WERI-Rb-1 (cell line): ENCODE results near the gene HAAO.

Source experiments
- DNase-seq: peaks from one replicate; pipeline ENCODE4 v3.0.0-alpha.2; 2020
- H3K27ac ChIP-seq: fragments of 250-450 bp; sonication (Bioruptor Pico); 2 replicates; pipeline ENCODE4 v1.5.1; 2020; ENCODE audit warnings: mild to moderate bottlenecking, moderate library complexity
- H3K27me3 ChIP-seq: fragments of 250-450 bp; sonication (Bioruptor Pico); 2 replicates; pipeline ENCODE4 v1.5.1; 2021; ENCODE audit warnings: mild to moderate bottlenecking, low read depth, moderate library complexity; ENCODE audit not compliant: insufficient read depth, severe bottlenecking
- H3K36me3 ChIP-seq: fragments of 250-450 bp; sonication (Bioruptor Pico); 2 replicates; pipeline ENCODE4 v1.5.1; 2020; ENCODE audit warnings: mild to moderate bottlenecking, moderate library complexity
- H3K4me3 ChIP-seq: 2 replicates; pipeline ENCODE4 v1.5.1; 2011; ENCODE audit warnings: low read depth, mild to moderate bottlenecking, control low read depth, low read length
- H3K9me3 ChIP-seq: fragments of 250-450 bp; sonication (Bioruptor Pico); 2 replicates; pipeline ENCODE4 v1.5.1; 2021; ENCODE audit warnings: mild to moderate bottlenecking, moderate library complexity; ENCODE audit not compliant: severe bottlenecking
- TF ChIP-seq, protein P1 (sequence below): IDR thresholded peaks from 2 replicates; pipeline ENCODE4 v1.5.1; 2011; ENCODE audit warnings: low read depth, mild to moderate bottlenecking, control low read depth, inconsistent platforms, low read length

The HAAO gene

DNA sequence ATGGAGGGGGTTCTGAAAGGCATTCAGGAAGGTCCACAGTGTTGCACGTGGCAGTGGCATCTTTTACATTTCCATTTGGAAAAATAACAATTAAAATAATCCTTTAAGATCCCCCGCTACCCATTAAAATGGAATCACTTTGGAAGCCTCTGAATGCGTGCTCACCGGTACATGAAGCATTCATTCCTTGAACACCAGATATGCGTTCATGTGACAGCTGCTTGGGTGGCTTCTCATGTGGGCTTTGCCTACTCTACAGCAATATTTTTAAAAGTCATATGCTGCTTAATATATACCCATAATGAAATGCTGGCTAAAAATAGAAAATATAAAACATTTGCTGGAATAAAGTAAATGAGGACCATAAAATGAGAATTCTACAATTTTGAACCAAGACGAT is 14.4 kb upstream of the HAAO start:
- TF ChIP-seq, protein P1, sequence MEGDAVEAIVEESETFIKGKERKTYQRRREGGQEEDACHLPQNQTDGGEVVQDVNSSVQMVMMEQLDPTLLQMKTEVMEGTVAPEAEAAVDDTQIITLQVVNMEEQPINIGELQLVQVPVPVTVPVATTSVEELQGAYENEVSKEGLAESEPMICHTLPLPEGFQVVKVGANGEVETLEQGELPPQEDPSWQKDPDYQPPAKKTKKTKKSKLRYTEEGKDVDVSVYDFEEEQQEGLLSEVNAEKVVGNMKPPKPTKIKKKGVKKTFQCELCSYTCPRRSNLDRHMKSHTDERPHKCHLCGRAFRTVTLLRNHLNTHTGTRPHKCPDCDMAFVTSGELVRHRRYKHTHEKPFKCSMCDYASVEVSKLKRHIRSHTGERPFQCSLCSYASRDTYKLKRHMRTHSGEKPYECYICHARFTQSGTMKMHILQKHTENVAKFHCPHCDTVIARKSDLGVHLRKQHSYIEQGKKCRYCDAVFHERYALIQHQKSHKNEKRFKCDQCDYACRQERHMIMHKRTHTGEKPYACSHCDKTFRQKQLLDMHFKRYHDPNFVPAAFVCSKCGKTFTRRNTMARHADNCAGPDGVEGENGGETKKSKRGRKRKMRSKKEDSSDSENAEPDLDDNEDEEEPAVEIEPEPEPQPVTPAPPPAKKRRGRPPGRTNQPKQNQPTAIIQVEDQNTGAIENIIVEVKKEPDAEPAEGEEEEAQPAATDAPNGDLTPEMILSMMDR = no peak
- Histone ChIP-seq H3K36me3 (no peaks in the 10 kb centered on the region), H3K4me3 (no peak overlapping the region), H3K27me3 (no peaks in the 10 kb centered on the region), H3K9me3 (no peaks in the 10 kb centered on the region), H3K27ac (no peak overlapping the region)
- no peak for DNase-seq

DNA sequence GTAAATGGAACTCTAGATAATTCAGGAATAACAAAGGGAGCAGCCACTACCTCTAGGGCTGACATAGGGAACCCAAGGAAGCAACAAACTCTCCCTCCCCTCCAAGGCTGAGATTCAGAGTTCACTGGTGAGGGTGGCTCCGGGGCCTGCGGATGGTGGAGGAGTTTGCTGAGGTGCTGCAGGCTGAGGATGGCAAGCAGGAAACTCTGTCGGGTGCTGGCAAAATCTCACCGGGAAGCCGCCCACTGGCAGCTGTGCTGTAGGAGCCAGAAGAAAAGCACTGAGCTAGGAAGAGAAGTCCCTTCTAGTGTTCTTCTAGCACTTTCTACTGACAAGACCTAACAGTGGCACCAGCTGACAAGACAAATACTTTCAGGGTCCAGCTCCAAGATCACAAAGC is 12.5 kb upstream of the HAAO start:
- TF ChIP-seq, protein P1 = no peak

DNA sequence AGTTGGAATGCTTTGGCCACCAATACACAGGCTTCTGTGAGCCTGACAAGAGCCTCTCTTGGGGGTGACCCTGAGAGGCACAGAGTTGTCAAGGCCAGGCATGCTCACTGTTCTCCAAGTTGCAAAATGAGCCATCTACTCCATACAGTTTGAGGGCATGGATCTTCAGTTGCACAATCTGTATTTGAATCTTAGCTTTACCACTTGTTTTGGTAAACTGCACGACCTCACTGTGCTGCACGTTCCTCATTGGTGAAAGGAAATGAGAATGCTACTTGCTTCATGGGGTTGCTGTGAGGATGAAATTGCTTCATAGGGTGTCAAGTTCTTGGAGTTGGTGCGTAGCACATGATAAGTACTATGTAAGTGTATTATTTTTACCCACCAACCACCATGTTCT is 12.0 kb upstream of the HAAO start:
- Histone ChIP-seq H3K27me3 (no peaks in the 10 kb centered on the region), H3K36me3 (no peaks in the 10 kb centered on the region), H3K9me3 (no peaks in the 10 kb centered on the region), H3K27ac (no peak overlapping the region), H3K4me3 (no peak overlapping the region)
- TF ChIP-seq, protein P1 = no peak
- no peak for DNase-seq

More for the DNA sequence above, 12.5 kb upstream of the HAAO start:
- Histone ChIP-seq H3K36me3 (no peaks in the 10 kb centered on the region), H3K27ac (no peak overlapping the region), H3K9me3 (no peaks in the 10 kb centered on the region), H3K27me3 (no peaks in the 10 kb centered on the region), H3K4me3 (no peak overlapping the region)
- DNase-seq = no peak

DNA sequence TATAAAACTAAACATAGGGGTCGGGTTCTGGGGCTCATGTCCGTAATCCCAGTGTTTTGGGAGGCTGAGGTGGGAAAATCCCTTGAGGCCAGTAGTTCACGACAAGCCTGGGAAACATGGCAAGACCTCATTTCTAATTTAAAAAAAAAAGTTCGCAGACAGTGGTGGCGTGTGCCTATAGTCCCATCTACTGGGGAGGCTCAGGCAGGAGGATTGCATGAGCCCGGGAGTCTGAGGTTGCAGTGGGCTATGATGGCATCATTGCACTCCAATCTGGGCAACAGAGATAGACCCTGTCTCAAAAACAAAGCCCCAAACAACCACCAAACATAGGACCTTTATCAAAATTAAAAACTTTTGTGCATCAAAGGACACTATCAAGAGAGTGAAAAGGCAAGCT is 9.8 kb upstream of the HAAO start:
- no peak for DNase-seq
- Histone ChIP-seq H3K4me3 (no peak overlapping the region), H3K9me3 (peaks cover 10% of the 10 kb centered on the region), H3K27ac (no peak overlapping the region), H3K27me3 (no peaks in the 10 kb centered on the region), H3K36me3 (no peaks in the 10 kb centered on the region)
- TF ChIP-seq, protein P1 = no peak

DNA sequence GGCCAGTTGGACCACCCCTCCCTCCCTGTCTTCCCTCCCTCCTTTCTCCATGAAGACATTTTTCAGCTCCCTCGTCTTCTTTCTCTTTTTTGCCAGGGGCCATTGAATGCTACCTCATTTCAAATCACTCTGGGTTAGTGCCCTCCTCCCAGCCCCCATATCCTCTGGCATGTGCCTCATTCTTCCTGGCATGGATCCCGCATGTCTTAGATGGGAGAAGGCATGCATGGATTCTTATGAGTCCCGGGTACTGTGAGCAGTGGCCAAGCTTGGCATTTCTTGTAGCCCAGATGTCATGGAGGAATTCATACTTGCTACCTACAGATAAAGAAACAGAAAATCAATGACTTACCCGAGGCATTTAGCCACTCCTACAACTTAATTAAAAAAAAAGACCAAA is 9.0 kb upstream of the HAAO start:
- no peaks in the 10 kb centered on the region for H3K36me3 ChIP-seq
- no peak overlapping the region for H3K27ac ChIP-seq
- H3K27me3 ChIP-seq = no peaks in the 10 kb centered on the region
- TF ChIP-seq, protein P1 = no peak
- no peak overlapping the region for H3K4me3 ChIP-seq
- H3K9me3 ChIP-seq = peaks cover 10% of the 10 kb centered on the region
- no peak for DNase-seq

DNA sequence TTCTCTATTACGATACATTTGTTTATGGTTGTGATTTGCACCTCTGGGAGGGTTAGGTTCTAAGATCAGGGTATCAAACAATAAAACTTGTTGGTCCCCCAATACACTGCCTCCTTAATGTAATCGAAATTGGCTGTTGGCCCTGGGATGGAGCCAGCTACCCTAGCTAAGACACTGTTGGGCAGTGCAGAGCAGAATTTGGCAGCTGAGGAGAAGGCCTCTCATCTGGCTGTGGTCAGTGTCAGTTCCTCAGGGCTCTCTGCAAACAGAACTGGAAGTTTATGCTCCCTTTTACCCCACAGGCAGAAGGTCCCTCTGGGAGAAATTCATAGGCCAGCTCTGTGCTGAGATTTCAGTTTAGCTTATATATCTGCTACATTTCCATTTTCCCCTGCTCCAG is 8.6 kb upstream of the HAAO start:
- Histone ChIP-seq H3K4me3 (no peak overlapping the region), H3K27me3 (no peaks in the 10 kb centered on the region), H3K9me3 (peaks cover 10% of the 10 kb centered on the region), H3K36me3 (no peaks in the 10 kb centered on the region), H3K27ac (no peak overlapping the region)
- TF ChIP-seq, protein P1 = no peak
- DNase-seq = no peak
